Posterior cingulate gyrus (tissue), 11 donors: Measurements from ENCODE around the gene CDH6.

Experiments used
- DNase-seq, 10 donors: peaks; one replicate each; pipeline versions ENCODE4 v3.0.0 to v3.0.0-alpha.2; 2020 to 2021; ENCODE audit warnings: mixed read lengths in 3 of 10
- intact Hi-C: fragments of 100-400 bp; cut with DNase I; formaldehyde crosslinking; loops from one replicate; pipeline ENCODE4 v1.15.1; 2023

Gene CDH6

GRCh38 chr5:31194892-31195555, 1.5 kb downstream of the CDH6 start:
- no peak for DNase-seq
- intact Hi-C loops, result loop anchor here (10.0 kb wide), 1 partner anchor 390 kb away; no protein-coding TSS in a partner anchor

GRCh38 chr5:31196309-31196708, 2.8 kb downstream of the CDH6 start:
- DNase-seq, result no peak
- intact Hi-C loops, result loop anchor here (10.0 kb wide), 1 partner anchor 392 kb away; no protein-coding TSS in a partner anchor

GRCh38 chr5:31197183-31197582, 3.7 kb downstream of the CDH6 start:
- DNase-seq, result no peak
- intact Hi-C loops, result loop anchor here (10.0 kb wide), 1 partner anchor 392 kb away; no protein-coding TSS in a partner anchor

- no peak for DNase-seq
- intact Hi-C loops, result no loop called here
Measured at GRCh38 chr5:31204958-31205357, 11.5 kb downstream of the CDH6 start.

- DNase-seq, result no peak
- intact Hi-C loops, result no loop called here
Measured at GRCh38 chr5:31208043-31208442, 14.6 kb downstream of the CDH6 start.

GRCh38 chr5:31209334-31209733, 15.8 kb downstream of the CDH6 start:
- DNase-seq, result no peak
- intact Hi-C loops, result no loop called here

- no peak for DNase-seq
- intact Hi-C loops, result no loop called here
Measured at GRCh38 chr5:31211098-31211497, 17.6 kb downstream of the CDH6 start.

- intact Hi-C loops, result no loop called here
- DNase-seq, result no peak
Measured at GRCh38 chr5:31213257-31213656, 19.8 kb downstream of the CDH6 start.

- intact Hi-C loops, result no loop called here
- no peak for DNase-seq
Measured at GRCh38 chr5:31213705-31214121, 20.2 kb downstream of the CDH6 start.

- DNase-seq, result no peak
- intact Hi-C loops, result no loop called here
Measured at GRCh38 chr5:31214229-31214628, 20.7 kb downstream of the CDH6 start.

GRCh38 chr5:31215236-31215635, 21.8 kb downstream of the CDH6 start:
- intact Hi-C loops, result no loop called here
- DNase-seq, result no peak

- intact Hi-C loops, result no loop called here
- DNase-seq, result no peak
Measured at GRCh38 chr5:31217446-31217845, 24.0 kb downstream of the CDH6 start.

- DNase-seq, result no peak
- intact Hi-C loops, result no loop called here
Measured at GRCh38 chr5:31218978-31219377, 25.5 kb downstream of the CDH6 start.

- no peak for DNase-seq
- intact Hi-C loops, result no loop called here
Measured at GRCh38 chr5:31221001-31221400, 27.5 kb downstream of the CDH6 start.

GRCh38 chr5:31225118-31225517, 31.6 kb downstream of the CDH6 start:
- DNase-seq, result no peak
- intact Hi-C loops, result no loop called here

- intact Hi-C loops, result no loop called here
Measured at GRCh38 chr5:31225613-31226012, 32.1 kb downstream of the CDH6 start.

GRCh38 chr5:31226651-31227050, 33.2 kb downstream of the CDH6 start:
- DNase-seq, result no peak
- intact Hi-C loops, result no loop called here

More at GRCh38 chr5:31225613-31226012, 32.1 kb downstream of the CDH6 start:
- no peak for DNase-seq

- no peak for DNase-seq
- intact Hi-C loops, result no loop called here
Measured at GRCh38 chr5:31229266-31229665, 35.8 kb downstream of the CDH6 start.

- intact Hi-C loops, result loop anchor here (5.0 kb wide), 3 partner anchors 429 to 1189 kb away; no protein-coding TSS in a partner anchor
Measured at GRCh38 chr5:31231177-31231838, 37.8 kb downstream of the CDH6 start.

GRCh38 chr5:31232273-31232888, 38.9 kb downstream of the CDH6 start:
- DNase-seq, result peak in 1 of 10 donors; percentile 19
- intact Hi-C loops, result loop anchor here (5.0 kb wide), 3 partner anchors 430 to 1190 kb away; no protein-coding TSS in a partner anchor

More at GRCh38 chr5:31231177-31231838, 37.8 kb downstream of the CDH6 start:
- DNase-seq, result no peak

- intact Hi-C loops, result no loop called here
- DNase-seq, result no peak
Measured at GRCh38 chr5:31235381-31235780, 41.9 kb downstream of the CDH6 start.
